B cell (primary cell): Measurements from ENCODE around the gene SEPTIN2.

Experiments
- CTCF ChIP-seq: fragments of 200-600 bp; IDR thresholded peaks from one replicate; pipeline ENCODE4 v1.8.0; 2022; ENCODE audit warnings: antibody characterized with exemption, mild to moderate bottlenecking
- EZH2 ChIP-seq: IDR thresholded peaks from 2 replicates; pipeline ENCODE4 v1.6.1; 2012; ENCODE audit warnings: borderline replicate concordance, low read depth, mild to moderate bottlenecking, moderate library complexity, low read length; ENCODE audit not compliant: insufficient read depth, poor library complexity, severe bottlenecking

- TF ChIP-seq CTCF (no peak), EZH2 (no peak)
These were observed 24.3 kb downstream of the SEPTIN2 start for GRCh38 chr2:241339839-241340630.
